A673 (cell line): ENCODE results near the gene PER3. TPM values are rescaled to one million over a fixed set of nuclear protein-coding genes. Genes with fewer than 3 reads are reported as not detected.

Source experiments
- BruUV-seq: library from RNA; stranded (reverse); fragments of 400-500 nt; replicated peaks from 2 replicates; lab custom pipeline; 2021; lab: Mats Ljungman, UMichigan
- CTCF ChIA-PET: fragments of 300-600 bp; sonication (Branson Sonifier 250); formaldehyde crosslinking; loops from one replicate; lab custom pipeline; 2022; ENCODE audit warnings: antibody characterized with exemption; lab: Charles Lee
- POLR2A ChIA-PET: fragments of 300-600 bp; sonication (Branson Sonifier 250); formaldehyde crosslinking; loops from one replicate; lab custom pipeline; 2022; ENCODE audit warnings: antibody characterized with exemption; ENCODE audit not compliant: low non-redundant PET; lab: Charles Lee
- DNase-seq: peaks from one replicate; pipeline ENCODE4 v3.0.0-alpha.2; 2015; ENCODE audit warnings: low spot score
- H3K27ac ChIP-seq: fragments of 200-600 bp; sonication (generic); 2 replicates; pipeline ENCODE4 v1.5.1; 2016; ENCODE audit warnings: mixed run types, low read depth, mild to moderate bottlenecking, mixed read lengths, antibody characterized with exemption, low read length; ENCODE audit not compliant: poor library complexity, severe bottlenecking
- H3K27me3 ChIP-seq: fragments of 200-600 bp; sonication (generic); replicated peaks from 2 replicates; pipeline ENCODE4 v1.6.1; 2017; ENCODE audit warnings: mixed run types, low read depth, mild to moderate bottlenecking, mixed read lengths, antibody characterized with exemption, low read length; ENCODE audit not compliant: insufficient read depth, poor library complexity
- H3K36me3 ChIP-seq: fragments of 200-600 bp; sonication (generic); 2 replicates; pipeline ENCODE4 v1.6.1; 2016; ENCODE audit warnings: mixed run types, mild to moderate bottlenecking, mixed read lengths, antibody characterized with exemption, low read length; ENCODE audit not compliant: insufficient read depth, poor library complexity, severe bottlenecking
- H3K4me1 ChIP-seq: fragments of 200-600 bp; sonication (generic); 2 replicates; pipeline ENCODE4 v1.6.1; 2017; ENCODE audit warnings: mixed run types, mild to moderate bottlenecking, mixed read lengths, antibody characterized with exemption, low read length; ENCODE audit not compliant: insufficient read depth, poor library complexity, severe bottlenecking
- H3K4me3 ChIP-seq: fragments of 200-600 bp; sonication (generic); 2 replicates; pipeline ENCODE4 v1.5.1; 2016; ENCODE audit warnings: low read depth, mixed run types, mild to moderate bottlenecking, mixed read lengths, low read length; ENCODE audit not compliant: poor library complexity, severe bottlenecking
- H3K9me3 ChIP-seq: fragments of 200-600 bp; sonication (generic); 2 replicates; pipeline ENCODE4 v1.6.1; 2016; ENCODE audit warnings: mixed run types, low read depth, mild to moderate bottlenecking, mixed read lengths, antibody characterized with exemption, low read length; ENCODE audit not compliant: poor library complexity, severe bottlenecking
- EZH2 ChIP-seq: fragments of 200-600 bp; sonication (generic); IDR thresholded peaks from 2 replicates; pipeline ENCODE4 v1.6.1; 2017; ENCODE audit warnings: borderline replicate concordance, low read depth, mild to moderate bottlenecking, mixed read lengths, antibody characterized with exemption, low read length; ENCODE audit not compliant: poor library complexity, severe bottlenecking
- intact Hi-C: fragments of 100-400 bp; cut with micrococcal nuclease; formaldehyde crosslinking; loops from one replicate; pipeline ENCODE4 v1.10.0; 2022; ENCODE audit not compliant: unreplicated experiment
- total RNA-seq: library from RNA; stranded (reverse); gene quantifications from 2 replicates; pipeline ENCODE4 v1.2.3, GENCODE V29; 2021
- TF ChIP-seq, protein P1 (sequence below): fragments of 300-800, 200-600 bp; sonication (generic); conservative IDR thresholded peaks from 2 replicates; pipeline ENCODE4 v1.5.1; 2017; ENCODE audit warnings: low read depth, mild to moderate bottlenecking, antibody characterized with exemption, low read length, moderate library complexity, mixed read lengths

PER3 gene
- total RNA-seq, 1 experiment from 2014 or later: 4.1 TPM

DNA sequence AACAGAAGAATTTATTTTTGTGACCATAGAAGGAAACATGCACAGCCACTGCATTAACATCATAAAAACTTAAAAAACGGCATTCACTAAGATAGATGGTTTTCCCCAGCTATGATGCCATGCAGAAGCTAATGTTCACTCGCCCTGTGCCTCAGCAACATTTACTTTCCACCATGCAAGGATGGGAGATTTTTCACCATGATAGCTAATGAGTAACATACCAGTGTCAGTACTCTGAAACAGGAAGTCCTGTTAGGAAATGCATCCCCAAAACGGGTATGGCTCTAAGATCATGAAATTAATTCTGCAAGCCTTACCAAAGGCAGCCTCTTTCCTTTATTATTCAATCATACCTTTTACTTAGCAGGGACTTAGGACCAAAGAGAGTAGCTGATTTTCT lies 30.4 kb upstream of the PER3 start:
- no peak for DNase-seq
- no peak overlapping the region for H3K27ac ChIP-seq
- no peaks in the 10 kb centered on the region for H3K9me3 ChIP-seq
- H3K36me3 ChIP-seq: no peaks in the 10 kb centered on the region
- H3K27me3 ChIP-seq: no peaks in the 10 kb centered on the region
- intact Hi-C loops: loop anchor here (1.0 kb wide), 1 partner anchor 86 kb away; no protein-coding TSS in a partner anchor
- peaks cover 8% of the 10 kb centered on the region for H3K4me1 ChIP-seq
- ChIA-PET POLR2A (no interaction called here), CTCF (interaction anchor here (0.6 to 5.1 kb wide), 3 partner anchors 15 to 136 kb away, joined by 3 to 108 read pairs (median 4); no protein-coding TSS in a partner anchor)
- TF ChIP-seq EZH2: no peak
- TF ChIP-seq, protein P1, sequence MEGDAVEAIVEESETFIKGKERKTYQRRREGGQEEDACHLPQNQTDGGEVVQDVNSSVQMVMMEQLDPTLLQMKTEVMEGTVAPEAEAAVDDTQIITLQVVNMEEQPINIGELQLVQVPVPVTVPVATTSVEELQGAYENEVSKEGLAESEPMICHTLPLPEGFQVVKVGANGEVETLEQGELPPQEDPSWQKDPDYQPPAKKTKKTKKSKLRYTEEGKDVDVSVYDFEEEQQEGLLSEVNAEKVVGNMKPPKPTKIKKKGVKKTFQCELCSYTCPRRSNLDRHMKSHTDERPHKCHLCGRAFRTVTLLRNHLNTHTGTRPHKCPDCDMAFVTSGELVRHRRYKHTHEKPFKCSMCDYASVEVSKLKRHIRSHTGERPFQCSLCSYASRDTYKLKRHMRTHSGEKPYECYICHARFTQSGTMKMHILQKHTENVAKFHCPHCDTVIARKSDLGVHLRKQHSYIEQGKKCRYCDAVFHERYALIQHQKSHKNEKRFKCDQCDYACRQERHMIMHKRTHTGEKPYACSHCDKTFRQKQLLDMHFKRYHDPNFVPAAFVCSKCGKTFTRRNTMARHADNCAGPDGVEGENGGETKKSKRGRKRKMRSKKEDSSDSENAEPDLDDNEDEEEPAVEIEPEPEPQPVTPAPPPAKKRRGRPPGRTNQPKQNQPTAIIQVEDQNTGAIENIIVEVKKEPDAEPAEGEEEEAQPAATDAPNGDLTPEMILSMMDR: no peak
- BruUV-seq: no TSS peak
- H3K4me3 ChIP-seq: no peak overlapping the region

DNA sequence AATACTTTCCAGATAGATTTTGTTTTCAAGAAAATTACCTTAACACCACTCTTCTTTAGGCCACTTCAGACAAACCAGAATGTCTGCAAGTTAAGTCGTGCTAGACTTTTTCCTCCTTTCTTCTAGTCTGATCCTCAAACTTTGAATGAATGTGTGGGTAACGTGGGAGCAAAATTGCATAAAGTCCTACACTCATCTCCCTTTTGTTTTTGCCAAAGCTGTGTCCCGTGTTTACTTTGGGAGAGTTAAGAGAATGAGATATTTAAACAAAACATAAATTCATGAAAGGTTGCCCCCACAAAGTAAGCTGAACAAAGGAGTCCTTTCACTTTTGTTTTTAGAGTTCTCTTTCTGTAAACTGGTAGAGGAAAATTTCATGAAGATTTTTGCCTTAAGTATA lies 29.9 kb upstream of the PER3 start:
- Histone ChIP-seq H3K9me3 (no peaks in the 10 kb centered on the region), H3K27ac (no peak overlapping the region), H3K4me1 (peaks cover 8% of the 10 kb centered on the region), H3K27me3 (no peaks in the 10 kb centered on the region), H3K4me3 (no peak overlapping the region), H3K36me3 (no peaks in the 10 kb centered on the region)
- CTCF ChIA-PET: interaction anchor here (5.1 kb wide), 1 partner anchor 86 kb away, joined by 108 read pairs; no protein-coding TSS in a partner anchor
- POLR2A ChIA-PET: no interaction called here
- BruUV-seq: no TSS peak
- TF ChIP-seq EZH2: no peak
- TF ChIP-seq, protein P1: no peak
- intact Hi-C loops: no loop called here
- DNase-seq: no peak

DNA sequence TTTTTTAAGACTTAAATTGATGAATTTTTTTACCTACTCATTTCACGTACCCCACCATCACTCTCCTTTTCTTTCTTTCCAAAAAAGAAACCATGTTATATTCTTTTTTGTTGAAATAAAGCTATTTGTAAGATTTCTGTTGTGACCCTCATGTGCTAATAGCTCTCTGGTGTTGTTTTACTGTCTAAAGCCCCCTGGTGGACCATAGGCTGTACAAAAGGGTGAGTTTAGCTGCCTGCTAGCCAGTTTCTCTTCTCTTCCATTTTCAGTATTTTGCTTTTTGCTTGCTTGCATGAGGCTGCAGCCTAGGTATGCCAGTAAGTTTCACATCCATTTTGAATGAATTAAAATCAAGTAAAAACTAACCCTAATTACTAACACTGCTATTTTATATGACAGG lies 28.6 kb upstream of the PER3 start:
- no peaks in the 10 kb centered on the region for H3K36me3 ChIP-seq
- ChIA-PET CTCF (interaction anchor here (0.6 to 5.1 kb wide), 5 partner anchors 14 to 132 kb away, joined by 5 to 108 read pairs (median 8); no protein-coding TSS in a partner anchor), POLR2A (no interaction called here)
- no peaks in the 10 kb centered on the region for H3K27me3 ChIP-seq
- no peaks in the 10 kb centered on the region for H3K9me3 ChIP-seq
- no TSS peak for BruUV-seq
- H3K27ac ChIP-seq: no peak overlapping the region
- no peak overlapping the region for H3K4me3 ChIP-seq
- H3K4me1 ChIP-seq: peaks cover 8% of the 10 kb centered on the region
- DNase-seq: peak; percentile 41
- intact Hi-C loops: no loop called here
- TF ChIP-seq, protein P1: peak; percentile 59
- no peak for TF ChIP-seq EZH2
